ENCODE measurements around the gene FGF3.

FGF3 gene

DNA sequence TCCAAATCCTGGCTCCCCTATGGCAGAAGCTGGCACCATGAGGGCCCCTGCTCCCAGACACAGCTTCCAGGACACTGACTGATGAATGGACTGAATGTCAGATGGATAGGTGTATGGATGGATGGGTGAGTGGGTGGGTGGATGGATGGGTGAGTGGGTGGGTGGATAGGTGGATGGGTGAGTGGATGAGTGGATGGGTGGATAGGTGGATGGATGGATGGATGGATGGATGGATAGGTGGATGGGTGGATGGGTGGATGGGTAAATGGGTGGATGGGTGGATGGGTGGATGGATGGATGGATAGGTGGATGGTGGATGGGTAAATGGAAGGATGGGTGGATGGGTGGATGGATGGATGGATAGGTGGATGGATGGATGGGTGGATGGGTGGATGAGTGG is 4.3 kb downstream of the FGF3 start:
- H3K27ac ChIP-seq: no peak overlapping the region
- TF ChIP-seq, protein P1, sequence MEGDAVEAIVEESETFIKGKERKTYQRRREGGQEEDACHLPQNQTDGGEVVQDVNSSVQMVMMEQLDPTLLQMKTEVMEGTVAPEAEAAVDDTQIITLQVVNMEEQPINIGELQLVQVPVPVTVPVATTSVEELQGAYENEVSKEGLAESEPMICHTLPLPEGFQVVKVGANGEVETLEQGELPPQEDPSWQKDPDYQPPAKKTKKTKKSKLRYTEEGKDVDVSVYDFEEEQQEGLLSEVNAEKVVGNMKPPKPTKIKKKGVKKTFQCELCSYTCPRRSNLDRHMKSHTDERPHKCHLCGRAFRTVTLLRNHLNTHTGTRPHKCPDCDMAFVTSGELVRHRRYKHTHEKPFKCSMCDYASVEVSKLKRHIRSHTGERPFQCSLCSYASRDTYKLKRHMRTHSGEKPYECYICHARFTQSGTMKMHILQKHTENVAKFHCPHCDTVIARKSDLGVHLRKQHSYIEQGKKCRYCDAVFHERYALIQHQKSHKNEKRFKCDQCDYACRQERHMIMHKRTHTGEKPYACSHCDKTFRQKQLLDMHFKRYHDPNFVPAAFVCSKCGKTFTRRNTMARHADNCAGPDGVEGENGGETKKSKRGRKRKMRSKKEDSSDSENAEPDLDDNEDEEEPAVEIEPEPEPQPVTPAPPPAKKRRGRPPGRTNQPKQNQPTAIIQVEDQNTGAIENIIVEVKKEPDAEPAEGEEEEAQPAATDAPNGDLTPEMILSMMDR (conservative IDR thresholded peaks at IDR 0.05): no peak
- TF ChIP-seq ZFX (IDR thresholded peaks at IDR 0.05): no peak

DNA sequence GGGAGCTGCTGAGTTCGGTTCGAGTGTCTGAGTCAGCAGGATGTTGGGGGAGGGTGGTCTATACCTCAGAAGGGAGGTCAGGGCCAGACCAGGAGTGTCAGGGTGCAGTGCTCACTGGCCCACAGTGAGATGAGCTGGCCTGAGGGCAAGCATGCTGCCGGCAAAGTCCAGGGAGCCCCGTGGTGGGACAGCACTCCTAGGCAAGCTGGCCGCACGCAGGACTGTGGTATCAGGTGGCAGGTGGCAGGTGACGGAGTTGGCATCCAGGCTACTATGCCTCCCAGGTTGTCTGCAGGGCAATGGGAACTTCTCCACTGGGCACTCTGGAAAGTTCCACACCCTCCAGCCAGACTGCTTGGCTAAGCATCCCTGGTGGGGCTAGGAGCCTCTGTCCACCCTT is 4.8 kb downstream of the FGF3 start:
- H3K27ac ChIP-seq: no peak overlapping the region
- TF ChIP-seq, protein P1 (conservative IDR thresholded peaks at IDR 0.05): no peak
- no peak for TF ChIP-seq ZFX (IDR thresholded peaks at IDR 0.05)

DNA sequence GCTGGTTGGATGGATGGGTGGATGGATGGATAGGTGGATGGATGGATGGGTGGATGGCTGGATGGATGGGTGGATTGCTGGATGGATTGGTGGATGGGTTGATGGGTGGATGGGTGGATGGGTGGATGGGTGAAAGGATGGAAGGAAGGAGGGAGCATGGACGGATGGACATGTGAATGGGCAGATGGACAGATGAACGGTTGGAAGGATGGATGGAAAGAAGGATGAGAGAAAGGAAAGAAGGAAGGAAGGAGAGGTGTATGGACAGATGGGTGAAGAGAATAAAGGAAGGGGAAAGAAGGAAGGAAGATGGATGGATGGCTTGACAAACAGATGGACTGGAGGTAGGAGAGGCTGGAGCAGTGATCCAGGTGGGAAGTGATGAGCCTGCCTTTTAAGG is 5.4 kb downstream of the FGF3 start:
- TF ChIP-seq, protein P1 (conservative IDR thresholded peaks at IDR 0.05): no peak
- no peak for TF ChIP-seq ZFX (IDR thresholded peaks at IDR 0.05)
- no peak overlapping the region for H3K27ac ChIP-seq

DNA sequence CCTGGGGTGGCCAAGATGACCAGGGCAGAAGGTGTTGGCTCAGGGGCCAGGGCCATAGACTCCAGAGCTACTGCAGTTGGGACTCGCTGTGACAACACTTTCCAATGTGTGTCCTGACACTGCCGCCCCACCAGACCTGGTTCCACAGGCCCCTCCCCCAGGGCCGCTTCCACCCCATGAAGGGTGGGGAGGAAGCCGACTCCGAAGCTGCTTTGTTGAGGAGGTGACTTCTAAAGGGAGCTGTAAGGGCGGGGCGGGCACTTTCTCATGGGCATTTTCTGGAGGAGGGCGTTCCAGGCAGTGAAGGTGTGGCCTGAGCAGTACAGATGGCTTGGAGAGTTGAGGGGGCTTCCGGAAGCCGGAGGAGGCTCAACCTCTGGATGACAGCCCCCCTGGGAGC is 6.3 kb downstream of the FGF3 start:
- H3K27ac ChIP-seq: no peak overlapping the region
- TF ChIP-seq, protein P1 (conservative IDR thresholded peaks at IDR 0.05): no peak
- TF ChIP-seq ZFX (IDR thresholded peaks at IDR 0.05): no peak

DNA sequence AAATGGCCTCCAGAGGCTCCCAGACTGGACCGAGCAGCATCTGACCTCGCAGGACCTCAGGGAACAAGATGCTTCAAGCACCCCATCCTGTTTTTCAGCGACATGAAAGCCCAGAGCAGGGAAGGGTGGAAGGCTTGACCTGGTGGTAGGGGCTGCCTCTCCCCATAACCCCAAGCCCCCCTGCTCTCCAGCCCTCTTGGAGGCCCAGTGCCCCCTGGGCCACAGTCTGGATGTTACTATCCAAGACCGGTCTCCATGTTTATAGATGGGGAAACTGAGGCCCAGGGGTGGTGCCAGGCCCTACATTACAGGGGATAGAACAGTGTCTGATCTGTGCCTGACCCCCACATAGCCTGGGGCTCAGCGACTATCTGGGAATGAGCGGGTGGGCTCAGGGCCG is 7.0 kb downstream of the FGF3 start:
- TF ChIP-seq, protein P1 (conservative IDR thresholded peaks at IDR 0.05): no peak
- TF ChIP-seq ZFX (IDR thresholded peaks at IDR 0.05): no peak
- no peak overlapping the region for H3K27ac ChIP-seq

DNA sequence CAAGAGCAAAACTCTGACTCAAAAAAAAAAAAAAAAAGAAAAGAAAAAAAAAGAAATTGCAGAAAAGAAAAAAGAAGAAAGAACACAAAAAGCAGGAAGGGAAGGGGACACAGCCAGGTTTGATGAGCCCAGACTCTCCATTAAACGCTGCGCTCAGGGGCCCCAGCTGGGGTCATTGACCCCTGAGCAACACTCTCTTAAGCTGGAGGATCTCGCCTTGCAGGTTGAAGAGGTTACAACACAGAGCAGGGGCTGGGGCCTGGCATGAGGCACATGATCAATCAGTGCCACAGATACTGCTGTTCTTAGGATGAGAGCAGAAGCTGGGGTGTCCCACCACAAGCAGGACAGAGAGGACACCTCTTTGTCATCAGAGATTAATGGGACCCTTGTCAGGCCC is 7.8 kb downstream of the FGF3 start:
- no peak overlapping the region for H3K27ac ChIP-seq
- TF ChIP-seq ZFX (IDR thresholded peaks at IDR 0.05): no peak
- TF ChIP-seq, protein P1 (conservative IDR thresholded peaks at IDR 0.05): no peak

DNA sequence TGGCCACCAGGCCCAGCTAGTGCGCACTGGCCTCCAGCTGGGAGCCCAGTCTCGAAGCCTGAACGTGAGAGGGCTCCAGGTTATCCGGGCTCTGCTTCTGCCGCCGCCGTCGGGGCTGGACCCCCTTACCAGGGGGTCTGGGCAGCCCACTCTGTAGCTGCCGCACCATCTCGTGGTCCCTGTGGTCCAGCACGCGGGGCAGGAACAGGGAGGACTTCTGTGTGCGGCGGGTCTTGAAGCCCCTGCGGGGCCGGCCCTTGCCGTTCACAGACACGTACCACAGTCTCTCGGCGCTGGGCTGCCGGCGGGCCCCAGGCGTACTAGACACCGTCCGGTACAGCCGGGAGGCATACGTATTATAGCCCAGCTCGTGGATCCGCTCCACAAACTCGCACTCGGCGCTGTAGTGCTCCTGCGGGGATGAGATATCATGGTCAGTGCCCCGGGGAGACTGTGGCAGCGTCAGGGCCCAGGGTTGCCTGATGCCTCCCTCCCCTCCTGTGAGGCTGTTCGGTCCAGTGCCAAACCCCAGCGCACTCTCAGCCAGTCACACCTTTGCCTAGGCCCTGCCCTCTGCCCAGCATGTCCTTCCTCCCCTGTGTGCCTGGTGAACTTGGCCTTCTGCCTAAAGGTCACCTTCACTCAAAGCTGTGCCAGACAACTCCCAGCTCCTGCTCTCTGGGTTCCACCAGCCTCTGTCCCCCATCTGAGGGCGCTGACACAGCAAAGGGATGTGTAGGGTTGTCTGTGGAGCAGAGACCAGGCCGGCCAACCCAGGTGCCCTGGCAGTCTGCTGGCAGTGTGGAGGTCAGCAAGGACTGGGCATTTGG is 8.7 kb downstream of the FGF3 start:
- TF ChIP-seq, protein P1 (conservative IDR thresholded peaks at IDR 0.05): no peak
- TF ChIP-seq ZFX (IDR thresholded peaks at IDR 0.05): no peak

More for the DNA sequence above, 8.7 kb downstream of the FGF3 start:
- H3K27ac ChIP-seq: no peak overlapping the region

Data from C4-2B (cell line).